ENCODE measurements around the gene PLXNC1.

Gene PLXNC1

DNA sequence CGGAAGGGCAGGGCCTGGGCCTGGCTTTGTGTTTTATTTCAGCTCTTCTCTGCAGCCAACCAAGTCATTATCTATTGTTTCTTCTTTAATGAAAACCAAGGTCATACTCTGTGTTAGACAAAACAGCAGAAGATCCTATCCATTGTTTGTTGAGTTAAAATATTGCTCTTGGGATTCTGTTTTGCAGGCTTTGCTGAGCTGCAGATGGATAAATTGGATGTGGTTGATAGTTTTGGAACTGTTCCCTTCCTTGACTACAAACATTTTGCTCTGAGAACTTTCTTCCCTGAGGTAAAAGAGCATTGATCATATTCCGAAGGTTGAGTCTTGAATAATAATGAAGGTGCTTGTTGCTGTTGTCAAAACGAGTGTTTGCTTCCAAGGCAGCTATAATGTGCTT lies 106.6 kb downstream of the PLXNC1 start:
- H3K9me3 ChIP-seq (ENCODE audit: insufficient read depth, low read depth, low read length): no peaks in the 10 kb centered on the region
- no peaks in the 10 kb centered on the region for H3K27me3 ChIP-seq (ENCODE audit: insufficient read depth, low read length)
- no peak overlapping the region for H3K27ac ChIP-seq (ENCODE audit: low read length)
- peaks cover 6% of the 10 kb centered on the region; the same call in 1 of the 2 replicates for H3K4me1 ChIP-seq (ENCODE audit: insufficient read depth, low read length)
- H3K36me3 ChIP-seq (ENCODE audit: insufficient read depth, low read depth, low read length): no peaks in the 10 kb centered on the region
- no peak overlapping the region for H3K4me3 ChIP-seq (ENCODE audit: low read length)
- H3K9ac ChIP-seq (ENCODE audit: low read depth, low read length): no peak overlapping the region

GRCh38 chr12:94255428-94255827 lies 107.1 kb downstream of the PLXNC1 start:
- Histone ChIP-seq H3K27ac (ENCODE audit: low read length) (no peak overlapping the region), H3K36me3 (ENCODE audit: insufficient read depth, low read depth, low read length) (no peaks in the 10 kb centered on the region), H3K9ac (ENCODE audit: low read depth, low read length) (no peak overlapping the region), H3K4me1 (ENCODE audit: insufficient read depth, low read length) (peaks cover 7% of the 10 kb centered on the region; the same call in 1 of the 2 replicates), H3K4me3 (ENCODE audit: low read length) (no peak overlapping the region), H3K27me3 (ENCODE audit: insufficient read depth, low read length) (no peaks in the 10 kb centered on the region), H3K9me3 (ENCODE audit: insufficient read depth, low read depth, low read length) (no peaks in the 10 kb centered on the region)

GRCh38 chr12:94258593-94258992 lies 110.2 kb downstream of the PLXNC1 start:
- Histone ChIP-seq H3K9ac (ENCODE audit: low read depth, low read length) (no peak overlapping the region), H3K27ac (ENCODE audit: low read length) (no peak overlapping the region), H3K27me3 (ENCODE audit: insufficient read depth, low read length) (peaks cover under 1% of the 10 kb centered on the region; the same call in 1 of the 2 replicates), H3K9me3 (ENCODE audit: insufficient read depth, low read depth, low read length) (no peaks in the 10 kb centered on the region), H3K4me1 (ENCODE audit: insufficient read depth, low read length) (peaks cover 32% of the 10 kb centered on the region), H3K36me3 (ENCODE audit: insufficient read depth, low read depth, low read length) (no peaks in the 10 kb centered on the region), H3K4me3 (ENCODE audit: low read length) (no peak overlapping the region)

DNA sequence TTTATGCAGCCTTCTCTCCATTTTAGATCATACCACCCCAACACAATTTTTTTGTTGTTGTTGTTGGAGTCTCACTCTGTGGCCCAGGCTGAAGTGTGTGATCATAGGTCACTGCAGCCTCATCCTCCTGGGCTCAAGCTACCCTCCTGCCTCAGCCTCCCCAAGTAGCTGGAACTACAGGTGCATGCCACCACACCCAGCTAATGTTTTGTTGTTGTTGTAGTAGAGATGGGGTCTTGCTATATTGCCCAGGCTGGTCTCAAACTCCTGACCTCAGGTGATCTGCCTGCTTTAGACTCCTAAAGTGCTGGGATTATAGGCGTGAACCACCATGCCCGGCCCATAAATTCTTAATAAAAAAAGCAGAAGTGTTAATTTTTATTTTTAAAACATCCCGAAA lies 111.6 kb downstream of the PLXNC1 start:
- H3K27me3 ChIP-seq (ENCODE audit: insufficient read depth, low read length): peaks cover 4% of the 10 kb centered on the region; the same call in 1 of the 2 replicates
- no peak overlapping the region for H3K9ac ChIP-seq (ENCODE audit: low read depth, low read length)
- no peak overlapping the region for H3K4me3 ChIP-seq (ENCODE audit: low read length)
- no peak overlapping the region for H3K27ac ChIP-seq (ENCODE audit: low read length)
- H3K4me1 ChIP-seq (ENCODE audit: insufficient read depth, low read length): peaks cover 35% of the 10 kb centered on the region
- H3K36me3 ChIP-seq (ENCODE audit: insufficient read depth, low read depth, low read length): no peaks in the 10 kb centered on the region
- no peaks in the 10 kb centered on the region for H3K9me3 ChIP-seq (ENCODE audit: insufficient read depth, low read depth, low read length)

DNA sequence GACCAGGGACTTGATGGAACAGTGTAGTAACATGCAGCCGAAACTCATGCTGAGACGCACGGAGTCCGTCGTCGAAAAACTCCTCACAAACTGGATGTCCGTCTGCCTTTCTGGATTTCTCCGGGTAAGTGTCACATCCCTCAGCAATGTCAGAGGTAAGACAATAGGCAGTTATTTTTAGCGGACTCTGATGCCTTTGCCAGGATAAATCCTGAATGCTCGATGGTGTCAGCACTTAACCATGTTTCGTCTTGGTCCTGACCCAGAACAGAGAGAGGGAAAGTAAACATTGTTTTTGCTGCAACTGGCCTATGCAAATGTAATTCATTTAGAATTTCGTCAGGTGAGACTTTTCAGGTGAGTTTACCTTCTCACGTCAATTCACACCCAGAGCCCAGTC lies 112.3 kb downstream of the PLXNC1 start:
- peak overlapping the region; percentile 43 for H3K27ac ChIP-seq (ENCODE audit: low read length)
- H3K9me3 ChIP-seq (ENCODE audit: insufficient read depth, low read depth, low read length): no peaks in the 10 kb centered on the region
- peak overlapping the region; percentile 4; the same call in 1 of the 2 replicates for H3K4me3 ChIP-seq (ENCODE audit: low read length)
- peaks cover 4% of the 10 kb centered on the region; the same call in 1 of the 2 replicates for H3K27me3 ChIP-seq (ENCODE audit: insufficient read depth, low read length)
- no peaks in the 10 kb centered on the region for H3K36me3 ChIP-seq (ENCODE audit: insufficient read depth, low read depth, low read length)
- H3K4me1 ChIP-seq (ENCODE audit: insufficient read depth, low read length): peaks cover 35% of the 10 kb centered on the region
- H3K9ac ChIP-seq (ENCODE audit: low read depth, low read length): peak overlapping the region; percentile 38; the same call in 1 of the 2 replicates

- Histone ChIP-seq H3K4me1 (ENCODE audit: insufficient read depth, low read length) (peaks cover 35% of the 10 kb centered on the region), H3K27me3 (ENCODE audit: insufficient read depth, low read length) (peaks cover 4% of the 10 kb centered on the region; the same call in 1 of the 2 replicates), H3K36me3 (ENCODE audit: insufficient read depth, low read depth, low read length) (no peaks in the 10 kb centered on the region), H3K9ac (ENCODE audit: low read depth, low read length) (peak overlapping the region; percentile 38; the same call in 1 of the 2 replicates), H3K27ac (ENCODE audit: low read length) (peak overlapping the region; percentile 43), H3K4me3 (ENCODE audit: low read length) (peak overlapping the region; percentile 19; the same call in 1 of the 2 replicates), H3K9me3 (ENCODE audit: insufficient read depth, low read depth, low read length) (no peaks in the 10 kb centered on the region)
Measured at GRCh38 chr12:94261119-94261518, 112.7 kb downstream of the PLXNC1 start.

DNA sequence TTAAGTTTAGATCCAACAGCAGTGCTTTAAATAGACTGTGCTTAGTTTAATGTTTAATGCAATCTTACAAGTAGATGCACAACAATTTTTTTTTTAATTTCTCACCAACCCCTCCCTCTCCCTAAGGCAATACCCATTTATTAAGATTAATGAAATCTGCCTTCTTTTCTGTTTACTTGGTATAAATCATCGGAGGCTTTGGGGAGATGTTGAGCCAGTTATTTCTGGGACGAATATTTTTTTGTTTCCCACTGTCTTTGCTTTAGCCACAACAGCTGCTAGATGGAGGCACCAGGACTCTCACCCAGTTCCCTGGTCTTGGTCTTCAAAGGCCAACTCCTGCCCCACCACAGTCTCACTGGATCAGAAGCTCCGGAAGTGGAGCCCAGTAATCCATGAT lies 113.4 kb downstream of the PLXNC1 start:
- Histone ChIP-seq H3K4me1 (ENCODE audit: insufficient read depth, low read length) (peaks cover 35% of the 10 kb centered on the region), H3K27me3 (ENCODE audit: insufficient read depth, low read length) (peaks cover 4% of the 10 kb centered on the region; the same call in 1 of the 2 replicates), H3K36me3 (ENCODE audit: insufficient read depth, low read depth, low read length) (no peaks in the 10 kb centered on the region), H3K4me3 (ENCODE audit: low read length) (peak overlapping the region; percentile 19; the same call in 1 of the 2 replicates), H3K9me3 (ENCODE audit: insufficient read depth, low read depth, low read length) (no peaks in the 10 kb centered on the region), H3K9ac (ENCODE audit: low read depth, low read length) (no peak overlapping the region; the same call in 1 of the 2 replicates), H3K27ac (ENCODE audit: low read length) (no peak overlapping the region)

DNA sequence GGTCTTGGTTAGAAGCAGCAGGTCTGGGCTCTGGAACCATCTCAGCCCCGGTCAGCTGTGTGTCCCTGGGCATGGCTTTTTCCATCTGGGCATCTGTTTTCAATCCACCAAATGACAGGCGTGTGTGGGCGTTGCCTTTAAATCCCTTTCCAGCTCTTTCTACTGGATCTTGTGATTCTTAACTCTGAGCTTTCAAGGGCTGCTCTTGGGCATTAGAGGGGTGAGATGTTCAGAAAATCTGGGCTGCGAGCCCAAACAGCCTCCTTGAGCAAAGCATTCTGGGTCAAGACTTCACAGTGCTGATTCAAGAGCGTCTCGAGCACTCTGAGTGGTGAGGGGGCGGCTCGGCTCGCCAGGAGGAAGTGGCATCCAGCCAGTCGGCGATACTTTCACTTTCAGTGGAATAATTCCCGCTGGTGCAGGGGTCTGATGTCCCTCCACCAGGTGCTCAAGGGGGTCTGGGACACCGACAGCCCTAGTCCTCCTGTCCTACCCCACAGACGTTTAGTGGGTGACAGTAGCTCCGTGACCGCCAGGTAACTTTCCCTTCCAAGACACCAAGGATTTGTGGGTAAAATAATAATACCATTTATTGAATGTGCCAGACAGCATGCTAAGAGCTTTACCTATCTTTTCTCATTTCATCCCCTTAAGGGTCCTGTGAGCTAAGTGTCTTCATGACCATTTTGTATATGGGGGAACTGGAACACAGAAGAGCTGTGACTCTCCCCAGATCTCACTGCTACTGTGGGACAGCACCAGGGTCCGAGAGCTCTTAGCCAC lies 114.0 kb downstream of the PLXNC1 start:
- H3K9ac ChIP-seq (ENCODE audit: low read depth, low read length): no peak overlapping the region
- H3K36me3 ChIP-seq (ENCODE audit: insufficient read depth, low read depth, low read length): no peaks in the 10 kb centered on the region

GRCh38 chr12:94263011-94263811 lies 114.8 kb downstream of the PLXNC1 start:
- Histone ChIP-seq H3K36me3 (ENCODE audit: insufficient read depth, low read depth, low read length) (no peaks in the 10 kb centered on the region), H3K9ac (ENCODE audit: low read depth, low read length) (no peak overlapping the region; the same call in 1 of the 2 replicates), H3K27me3 (ENCODE audit: insufficient read depth, low read length) (peaks cover 4% of the 10 kb centered on the region; the same call in 1 of the 2 replicates), H3K4me1 (ENCODE audit: insufficient read depth, low read length) (peaks cover 35% of the 10 kb centered on the region), H3K27ac (ENCODE audit: low read length) (no peak overlapping the region), H3K4me3 (ENCODE audit: low read length) (no peak overlapping the region), H3K9me3 (ENCODE audit: insufficient read depth, low read depth, low read length) (no peaks in the 10 kb centered on the region)

More for the DNA sequence above, 114.0 kb downstream of the PLXNC1 start:
- H3K27ac ChIP-seq (ENCODE audit: low read length): no peak overlapping the region
- H3K4me1 ChIP-seq (ENCODE audit: insufficient read depth, low read length): peaks cover 35% of the 10 kb centered on the region
- no peaks in the 10 kb centered on the region for H3K9me3 ChIP-seq (ENCODE audit: insufficient read depth, low read depth, low read length)
- H3K27me3 ChIP-seq (ENCODE audit: insufficient read depth, low read length): peaks cover 4% of the 10 kb centered on the region; the same call in 1 of the 2 replicates
- no peak overlapping the region; the same call in 1 of the 2 replicates for H3K4me3 ChIP-seq (ENCODE audit: low read length)

- H3K27me3 ChIP-seq (ENCODE audit: insufficient read depth, low read length): peaks cover 4% of the 10 kb centered on the region; the same call in 1 of the 2 replicates
- H3K9ac ChIP-seq (ENCODE audit: low read depth, low read length): no peak overlapping the region; the same call in 1 of the 2 replicates
- H3K27ac ChIP-seq (ENCODE audit: low read length): no peak overlapping the region
- peaks cover 35% of the 10 kb centered on the region for H3K4me1 ChIP-seq (ENCODE audit: insufficient read depth, low read length)
- no peak overlapping the region for H3K4me3 ChIP-seq (ENCODE audit: low read length)
- H3K9me3 ChIP-seq (ENCODE audit: insufficient read depth, low read depth, low read length): no peaks in the 10 kb centered on the region
- no peaks in the 10 kb centered on the region for H3K36me3 ChIP-seq (ENCODE audit: insufficient read depth, low read depth, low read length)
Measured at GRCh38 chr12:94263905-94264561, 115.7 kb downstream of the PLXNC1 start.
